Measurements from ENCODE around the gene EGLN1.
"Not testable (repeated sequence)": the region's sequence is repeated elsewhere in the genome, so short reads cannot be mapped to it uniquely, and the experiment has no call there.

EGLN1 gene

DNA sequence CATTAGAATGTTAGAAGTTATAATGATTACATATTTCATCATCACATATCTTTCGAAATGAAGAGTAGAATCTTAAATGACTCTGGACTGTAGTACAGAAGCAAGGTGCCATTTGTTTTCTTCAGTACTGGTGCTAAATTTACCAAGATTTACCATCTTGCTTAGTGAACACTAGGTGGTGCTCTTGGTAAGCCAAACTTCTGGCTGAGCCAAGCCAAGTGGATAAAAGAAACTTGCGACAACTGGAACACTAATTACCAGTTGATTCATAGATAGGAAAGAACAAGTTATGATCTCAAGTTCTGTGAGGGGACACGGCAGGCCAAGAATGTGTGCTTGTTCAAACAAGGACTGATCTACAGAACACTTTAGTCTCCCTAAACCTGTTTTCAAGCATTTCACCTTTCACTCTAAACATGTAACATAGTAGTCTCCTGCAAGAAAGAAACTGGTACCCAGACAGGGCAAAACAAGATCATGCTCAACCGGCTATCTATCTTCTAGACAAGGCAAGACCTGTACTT lies 64.2 kb downstream of the EGLN1 start:
- no peak for DNase-seq

DNA sequence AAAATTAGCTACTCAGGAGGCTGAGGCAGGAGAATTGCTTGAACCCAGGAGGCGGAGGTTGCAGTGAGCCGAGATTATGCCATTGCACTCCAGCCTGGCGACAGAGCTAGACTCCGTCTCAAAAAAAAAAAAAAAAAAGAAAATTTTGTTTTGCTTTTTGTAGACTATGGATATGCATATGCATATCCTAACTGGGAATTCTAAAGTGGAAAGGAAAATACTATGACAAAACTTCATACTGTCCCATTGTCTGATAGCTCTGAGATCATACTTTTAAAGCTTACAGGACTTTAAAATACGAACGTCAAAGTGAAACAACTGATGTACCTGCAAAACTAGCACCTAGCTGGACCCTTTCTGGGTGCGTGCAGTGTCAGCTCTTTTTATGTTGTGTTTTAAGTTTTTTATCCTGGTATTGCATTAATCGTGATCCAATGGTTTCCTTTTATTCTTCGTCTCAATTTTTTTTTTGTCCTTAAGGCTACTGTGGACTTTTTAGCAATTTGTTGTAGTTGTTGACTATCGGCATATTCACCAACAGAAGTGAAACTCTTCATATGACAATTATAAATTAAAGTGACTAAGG lies 64.8 kb downstream of the EGLN1 start:
- DNase-seq, result no peak

DNA sequence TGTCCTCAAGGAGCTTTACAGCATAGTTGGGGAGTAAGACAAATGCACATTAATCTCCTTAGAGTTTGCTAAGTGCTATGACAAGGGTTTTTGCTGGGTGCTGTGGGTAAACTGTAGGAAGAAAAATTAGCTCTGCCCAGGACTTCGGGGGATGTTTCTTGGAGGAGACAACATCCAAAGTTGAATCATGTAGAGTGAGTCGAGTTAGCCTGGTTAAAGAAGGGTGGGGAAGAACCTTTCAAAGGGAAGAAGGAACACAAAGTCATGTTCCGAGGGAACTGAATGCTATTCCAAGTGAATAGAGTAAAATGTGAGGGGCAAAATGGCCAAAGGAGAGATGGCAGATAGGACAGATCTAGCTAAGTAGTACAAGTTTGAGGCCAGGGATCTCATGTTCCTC lies 66.9 kb downstream of the EGLN1 start:
- DNase-seq, result no peak

DNA sequence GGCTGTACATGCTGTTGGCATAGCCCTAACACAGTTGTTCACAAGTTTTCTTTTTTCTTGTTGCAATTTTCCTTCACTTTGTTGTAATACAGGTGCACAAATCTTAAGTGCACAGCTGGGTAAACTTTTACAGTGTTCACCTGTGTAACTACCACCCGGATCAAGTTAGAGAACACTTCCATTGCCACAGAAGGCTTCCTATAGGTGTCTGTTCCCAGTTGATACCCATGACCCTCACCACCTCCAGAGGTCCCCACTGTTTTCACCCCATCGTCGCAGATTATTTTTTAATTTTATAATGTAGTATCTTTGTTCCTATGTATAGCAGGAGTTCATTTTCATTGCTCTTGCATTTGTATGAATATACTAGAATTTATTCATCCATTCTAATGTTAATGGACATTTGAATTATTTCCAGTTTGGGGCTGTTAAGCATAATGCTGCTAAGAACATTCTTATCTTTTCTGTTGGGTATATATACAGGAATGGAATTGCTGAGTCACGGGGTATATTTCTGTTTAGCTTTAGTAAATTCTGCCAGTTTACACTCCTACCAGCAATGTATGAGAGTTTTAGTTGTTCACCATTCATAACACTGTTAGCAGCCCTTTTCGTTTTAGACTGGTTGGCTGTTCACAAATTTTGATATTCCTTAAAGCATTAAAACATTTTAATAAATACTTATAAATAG lies 67.6 kb downstream of the EGLN1 start:
- DNase-seq, result no peak

DNA sequence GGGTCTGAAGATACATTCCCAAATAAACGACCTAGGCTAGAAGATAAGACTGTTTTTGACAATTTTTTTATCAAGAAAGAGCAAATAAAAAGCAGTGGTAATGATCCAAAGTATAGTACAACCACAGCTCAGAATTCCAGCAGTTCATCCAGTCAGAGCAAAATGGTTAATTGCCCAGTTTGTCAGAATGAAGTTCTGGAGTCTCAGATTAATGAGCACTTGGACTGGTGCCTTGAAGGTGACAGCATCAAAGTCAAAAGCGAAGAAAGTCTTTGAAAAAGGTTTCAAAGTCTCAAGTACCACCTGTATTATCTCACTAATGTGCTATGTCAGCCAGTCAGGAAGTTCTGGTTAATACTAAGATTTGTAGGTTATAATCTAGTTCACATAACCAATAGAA lies 69.0 kb downstream of the EGLN1 start:
- no peak for DNase-seq

DNA sequence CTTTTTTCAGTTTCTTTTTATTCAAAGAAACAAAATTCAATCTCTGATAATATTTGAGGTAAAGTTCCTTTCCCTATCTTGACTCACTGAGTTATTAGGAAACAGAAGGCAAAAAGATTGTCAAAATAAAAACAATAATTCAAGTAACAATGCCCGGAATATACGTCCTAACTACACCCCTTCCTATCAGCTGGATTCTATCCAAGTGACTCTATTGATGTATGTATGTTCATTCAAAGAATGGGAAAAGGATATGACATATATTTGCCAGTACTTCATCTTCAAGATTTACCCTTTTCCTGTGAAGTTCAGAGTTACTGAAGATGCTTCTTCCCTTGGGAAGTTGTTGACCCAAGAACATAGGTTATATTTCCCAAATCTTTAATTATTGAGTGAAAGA lies 70.3 kb downstream of the EGLN1 start:
- DNase-seq, result no peak

DNA sequence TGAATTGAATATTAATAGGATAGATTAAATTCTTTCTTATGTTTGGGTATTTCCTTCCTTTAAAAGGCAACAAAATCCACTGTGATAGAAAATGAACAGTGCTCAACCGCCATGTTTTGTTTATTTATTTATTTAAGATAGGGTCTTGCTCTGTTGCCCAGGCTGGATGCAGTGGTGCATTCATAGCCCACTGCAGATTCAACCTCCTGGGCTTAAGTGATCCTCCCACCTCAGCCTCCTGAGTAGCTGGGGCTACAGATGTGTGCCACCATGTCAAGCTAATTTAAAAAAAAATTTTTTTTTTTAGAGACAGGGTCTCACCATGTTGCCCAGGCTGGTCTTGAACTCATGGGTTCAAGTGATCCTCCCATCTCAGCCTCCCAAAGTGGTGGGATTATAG lies 73.2 kb downstream of the EGLN1 start:
- not testable (repeated sequence) for DNase-seq

DNA sequence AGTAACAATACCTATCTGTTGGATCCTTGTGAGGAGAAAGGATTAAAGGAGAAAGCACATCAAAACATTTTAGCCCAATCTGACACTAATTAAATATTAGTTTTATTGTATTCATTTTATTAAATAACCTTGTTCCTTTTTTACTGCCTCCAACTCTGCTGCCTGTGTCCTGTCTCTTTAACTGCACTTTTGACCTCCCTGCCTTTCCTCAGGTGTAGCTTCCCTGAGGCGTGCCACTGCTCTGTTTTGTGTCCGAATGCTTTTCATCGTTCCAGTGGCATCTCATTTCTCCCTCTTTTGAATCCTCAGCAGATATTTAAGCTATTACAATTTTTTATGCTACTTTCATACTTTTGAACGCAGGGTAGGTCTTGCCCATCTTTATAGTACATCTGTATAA lies 73.6 kb downstream of the EGLN1 start:
- no peak for DNase-seq

DNA sequence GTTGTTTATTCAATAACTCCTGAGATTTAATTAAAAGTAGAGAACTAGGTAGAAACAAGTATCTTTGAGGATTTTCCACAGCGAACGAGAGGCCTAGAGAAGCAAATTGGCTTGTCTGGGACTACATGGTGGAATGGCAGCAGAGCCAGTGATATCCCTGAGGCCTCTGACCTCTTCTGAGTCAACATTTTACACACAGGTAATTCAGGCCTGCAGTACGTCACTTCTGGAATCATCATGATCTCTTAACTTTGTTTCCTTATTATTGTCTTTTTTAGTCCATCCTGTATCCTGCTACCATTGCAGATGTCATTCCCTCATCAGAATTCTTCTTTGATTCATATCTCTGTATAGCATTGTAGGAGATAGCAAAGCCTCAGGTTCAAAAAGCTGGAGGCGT lies 74.1 kb downstream of the EGLN1 start:
- no peak for DNase-seq

DNA sequence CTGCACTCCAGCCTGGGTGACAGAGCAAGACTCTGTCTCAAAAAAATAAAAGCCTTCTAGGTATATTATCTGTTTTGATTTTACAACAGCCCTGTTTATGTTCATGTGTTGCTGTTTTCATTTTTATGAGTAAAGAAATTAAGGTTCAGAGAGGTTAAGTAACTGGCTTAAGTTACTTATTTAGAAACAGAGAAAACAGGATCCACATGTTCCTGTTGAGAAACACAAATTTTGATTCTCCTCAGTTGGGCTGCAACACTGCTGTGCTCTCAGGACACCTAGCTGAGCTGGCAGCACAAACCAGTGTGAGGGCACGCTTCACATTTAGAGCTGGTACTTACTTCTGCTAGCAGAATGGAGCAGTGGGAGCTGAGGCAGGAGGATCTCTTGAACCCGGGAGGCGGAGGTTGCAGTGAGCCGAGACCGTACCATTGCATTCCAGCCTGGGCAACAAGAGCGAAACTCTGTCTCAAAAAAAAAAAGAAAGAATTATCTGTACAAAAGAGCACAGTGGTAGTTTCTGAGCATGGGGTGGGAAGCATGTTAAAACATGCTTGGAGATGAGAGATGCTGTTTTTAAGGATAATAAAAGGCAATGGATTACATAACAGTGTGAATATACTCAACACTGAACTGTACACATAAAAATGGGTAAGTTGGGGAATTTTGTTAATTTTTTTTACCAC lies 81.6 kb downstream of the EGLN1 start:
- DNase-seq, result no peak

DNA sequence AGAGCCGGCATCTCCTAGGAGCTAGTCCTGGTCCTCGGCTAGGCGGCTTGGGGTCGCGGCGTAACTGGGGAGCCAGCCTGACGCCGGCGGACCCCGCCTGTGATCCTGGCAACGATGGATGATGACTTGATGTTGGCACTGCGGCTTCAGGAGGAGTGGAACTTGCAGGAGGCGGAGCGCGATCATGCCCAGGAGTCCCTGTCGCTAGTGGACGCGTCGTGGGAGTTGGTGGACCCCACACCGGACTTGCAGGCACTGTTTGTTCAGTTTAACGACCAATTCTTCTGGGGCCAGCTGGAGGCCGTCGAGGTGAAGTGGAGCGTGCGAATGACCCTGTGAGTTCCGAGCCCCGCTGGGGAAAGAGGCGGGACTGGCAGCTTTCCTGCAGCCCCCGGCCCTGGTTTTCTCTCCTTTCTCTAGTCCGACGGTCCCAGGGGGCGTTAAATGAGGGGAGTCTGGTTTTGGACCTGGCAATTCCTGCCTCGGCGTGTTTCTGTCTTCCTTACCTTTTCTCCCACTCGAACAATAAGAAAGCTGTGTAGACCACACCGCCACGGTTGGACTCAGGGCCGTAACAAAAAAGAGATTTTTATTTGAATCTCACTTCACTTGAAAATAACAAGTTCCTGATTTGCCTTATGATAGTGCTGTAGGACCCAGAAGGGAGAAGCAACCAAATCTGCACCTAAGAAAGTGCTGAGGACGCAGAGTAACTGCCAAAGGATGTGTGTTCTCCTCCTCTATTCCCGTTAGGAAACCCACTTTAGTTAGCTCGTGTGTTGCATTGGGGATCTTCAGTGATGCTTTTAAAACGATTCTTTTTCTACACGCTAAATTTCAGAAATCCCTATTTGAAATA lies 83.6 kb downstream of the EGLN1 start, which contains the start of gene SPRTN:
SPRTN (plus strand) TSS at position 24 of the 859 bp plus-strand sequence; CDS start at position 115, 91 bp downstream.
- DNase-seq, result no peak

DNA sequence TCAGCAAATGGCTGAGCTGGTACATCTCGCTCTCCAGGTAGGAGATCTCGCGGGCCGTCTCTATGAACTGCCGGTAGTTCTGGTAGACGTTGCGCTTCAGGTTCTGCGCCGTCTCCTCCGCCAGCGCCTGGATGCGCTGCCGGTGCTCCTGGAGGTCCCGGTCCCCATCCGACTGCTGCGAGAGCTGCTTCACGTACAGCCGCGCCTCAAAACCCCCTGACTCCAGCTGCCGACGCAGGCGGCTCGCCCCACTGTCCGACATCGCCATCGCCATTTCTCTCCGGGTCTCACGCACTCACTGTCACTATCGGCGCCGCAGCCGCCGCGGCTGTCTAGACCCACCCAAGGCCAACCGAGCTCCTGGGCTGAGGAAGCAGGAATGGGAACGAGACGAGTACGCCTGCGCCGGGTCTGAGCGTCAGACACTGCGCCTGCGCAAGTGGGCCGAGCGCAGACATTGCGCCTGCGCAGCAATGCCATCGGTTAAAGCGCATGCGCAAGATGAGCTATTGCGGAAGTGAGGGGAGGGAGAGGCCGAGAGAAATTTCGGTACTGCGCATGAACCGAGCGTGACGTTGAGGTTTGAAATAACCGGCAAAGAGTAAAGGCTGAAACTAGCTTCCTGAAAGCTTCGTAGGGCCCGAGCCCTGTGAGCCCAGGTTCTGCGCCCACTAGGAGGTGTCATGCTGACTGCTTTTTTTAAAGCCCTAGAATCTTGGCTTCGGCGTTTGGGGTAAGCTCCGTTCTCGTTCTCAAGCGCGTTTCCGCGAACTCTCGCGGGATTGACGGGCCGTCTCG lies 84.4 kb downstream of the EGLN1 start, which contains the start of gene EXOC8:
EXOC8 (minus strand) TSS at position 381 of the 798 bp plus-strand sequence; CDS start at position 274, 107 bp downstream.
- DNase-seq, result peak; percentile 99

DNA sequence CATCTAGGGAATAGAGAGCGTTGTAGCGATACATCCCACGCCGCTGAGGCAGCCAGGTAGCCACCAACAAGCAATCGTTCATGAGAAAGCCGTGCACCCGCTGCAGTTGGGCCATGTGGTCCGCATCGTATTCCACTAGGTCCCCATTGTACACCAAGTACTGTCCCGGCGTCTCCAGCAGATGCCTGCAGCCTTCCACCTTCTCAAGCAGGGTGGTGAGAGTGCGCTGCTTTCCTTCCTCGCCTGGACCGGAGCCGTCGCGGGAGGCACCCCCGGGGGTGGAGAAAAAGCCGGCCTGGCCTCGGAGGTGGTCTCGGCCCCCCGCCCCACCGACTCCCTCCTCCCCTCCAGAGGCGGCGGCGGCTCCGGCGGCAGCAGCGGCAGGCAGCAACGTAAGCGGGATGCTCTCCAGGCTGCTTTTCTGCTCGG lies 85.0 kb downstream of the EGLN1 start:
- no peak for DNase-seq

DNA sequence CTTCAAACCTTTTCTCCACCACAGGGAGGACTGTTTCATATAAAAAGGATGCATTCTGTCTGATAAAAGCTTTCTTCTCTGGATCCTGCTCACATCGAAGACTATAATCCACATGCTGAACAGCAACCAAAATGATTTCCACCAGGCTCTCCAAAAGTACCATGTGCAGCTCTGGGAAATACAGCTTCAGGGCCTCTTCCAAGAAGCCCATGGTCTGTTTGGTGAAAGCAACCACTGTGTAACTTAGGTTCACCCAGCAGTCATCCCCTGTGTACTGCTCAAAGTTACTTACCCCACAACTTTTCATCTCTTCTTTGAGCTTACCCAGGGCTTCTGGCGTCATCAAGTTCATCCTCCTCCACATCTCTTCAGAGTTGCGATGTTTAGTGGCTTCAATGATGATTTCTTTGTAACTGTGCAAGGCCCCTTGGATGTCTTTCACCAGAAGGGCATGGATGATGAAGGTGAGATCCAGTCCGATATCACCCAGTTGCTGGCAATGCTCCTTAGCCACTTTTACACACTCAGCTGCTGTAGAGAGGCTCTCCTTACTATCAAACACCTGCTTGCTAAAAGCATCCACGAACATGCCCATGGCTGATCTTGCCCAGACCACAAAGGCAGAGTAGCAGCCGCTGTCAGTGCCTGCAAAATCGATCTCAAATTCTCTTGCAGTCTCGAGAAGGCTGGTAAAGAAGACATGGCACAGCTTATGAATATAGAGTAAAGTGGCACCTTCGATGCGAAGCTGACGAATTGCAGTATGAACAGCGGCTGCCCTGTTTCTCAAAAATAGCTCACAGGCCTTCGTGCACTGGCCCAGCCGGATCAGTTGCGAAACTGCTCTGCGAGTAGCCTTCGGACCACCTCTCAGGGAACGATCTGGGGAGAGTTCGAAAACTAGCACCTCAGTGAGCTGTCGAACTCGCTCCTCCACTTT lies 86.2 kb downstream of the EGLN1 start:
- DNase-seq, result no peak

DNA sequence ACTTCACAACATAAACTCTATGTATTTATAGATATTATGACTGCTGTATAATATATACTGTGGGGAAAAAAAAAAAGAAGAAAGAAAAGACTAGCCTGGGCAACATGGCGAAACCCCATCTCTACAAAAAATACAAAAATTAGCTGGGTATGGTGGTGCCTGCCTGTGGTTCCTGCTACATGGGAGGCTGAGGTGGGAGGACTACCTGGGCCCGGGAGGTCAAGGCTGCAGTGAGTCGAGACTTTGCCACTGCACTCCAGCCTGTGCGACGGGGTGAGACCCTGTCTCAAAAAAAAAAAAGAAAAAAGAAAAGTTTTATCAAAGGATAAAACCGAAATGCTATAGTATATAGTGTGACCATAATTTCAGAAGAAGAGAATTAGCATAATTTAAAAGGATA lies 87.1 kb downstream of the EGLN1 start:
- DNase-seq, result no peak

DNA sequence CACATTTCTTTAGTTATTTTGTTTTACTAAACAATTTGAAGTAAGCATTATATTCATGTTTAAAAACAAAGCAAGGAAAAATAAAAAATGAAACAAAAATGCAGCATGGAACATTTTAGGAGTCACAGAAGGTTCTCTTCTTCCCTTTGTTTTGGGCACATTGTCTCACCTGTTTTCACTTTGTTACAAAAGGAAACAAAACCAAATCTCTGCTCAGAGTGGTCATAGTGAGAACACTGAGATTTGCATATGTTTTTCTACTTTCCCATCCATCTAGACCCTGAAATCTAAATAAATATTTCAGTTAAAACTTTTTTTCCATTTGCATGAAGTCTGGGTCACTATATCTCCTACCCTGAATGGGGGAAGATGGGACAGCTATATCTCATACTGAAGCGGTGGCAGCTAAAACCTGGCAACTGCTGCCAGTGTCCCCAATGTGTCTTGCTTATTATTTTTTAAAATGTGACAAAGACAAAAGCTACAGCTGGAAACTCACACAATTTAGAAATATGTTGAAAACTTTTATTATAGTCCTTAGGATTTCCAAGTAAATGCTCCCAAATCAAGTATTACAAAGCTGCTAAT lies 87.9 kb downstream of the EGLN1 start:
- DNase-seq, result no peak

DNA sequence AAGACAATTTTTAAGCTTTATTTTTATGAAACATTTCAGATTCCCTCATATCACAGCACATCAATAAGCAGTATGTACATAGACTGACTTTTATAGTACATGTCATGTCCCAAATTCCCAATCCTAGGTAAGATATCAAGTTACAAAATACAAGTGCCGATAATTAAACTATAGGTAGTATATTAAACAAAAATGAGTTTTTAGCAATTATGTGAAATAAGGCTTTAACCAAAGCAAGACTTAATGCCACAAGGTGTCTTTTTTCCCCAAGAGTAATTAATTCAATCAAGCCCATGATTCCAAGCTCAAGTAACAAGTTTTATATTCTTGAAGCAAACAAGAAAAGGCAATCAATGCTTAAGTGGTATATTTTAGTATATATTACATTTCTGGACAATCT lies 89.3 kb downstream of the EGLN1 start:
- DNase-seq, result no peak

DNA sequence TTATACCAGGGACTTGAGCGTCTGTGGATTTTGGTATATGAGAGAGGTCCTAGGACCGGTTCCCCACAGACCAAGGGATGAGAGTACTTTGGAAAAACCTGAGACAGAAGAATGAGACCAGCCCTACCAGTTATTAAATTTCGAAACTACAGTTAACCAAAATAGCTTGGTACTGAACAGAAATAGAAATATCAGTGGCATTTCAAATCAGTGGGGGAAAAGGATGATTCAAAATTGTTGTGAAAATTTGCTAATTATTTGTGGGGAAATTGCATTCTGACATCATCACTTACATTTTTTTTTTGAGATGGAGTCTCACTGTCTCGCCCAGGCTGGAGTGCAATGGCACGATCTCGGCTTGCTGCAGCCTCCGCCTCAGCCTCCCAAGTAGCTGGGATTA lies 92.6 kb downstream of the EGLN1 start:
- DNase-seq, result no peak

DNA sequence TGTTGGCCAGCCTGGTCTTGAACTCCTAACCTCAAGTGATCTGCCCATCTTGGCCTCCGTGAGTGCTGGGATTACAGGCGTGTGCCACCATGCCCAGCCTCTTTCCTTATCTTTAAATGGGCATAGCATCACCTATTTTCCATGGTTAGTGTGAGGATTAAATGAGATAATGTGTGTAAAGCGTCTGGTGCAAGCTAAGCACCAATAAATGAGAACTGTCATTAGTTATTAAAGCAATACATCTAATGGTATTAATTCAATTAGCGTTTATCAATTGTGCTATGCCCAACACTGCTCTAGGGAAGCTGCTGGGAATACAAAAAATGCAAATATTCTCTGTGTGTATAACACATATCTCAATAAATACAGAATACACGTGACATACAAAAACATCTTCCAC lies 94.5 kb downstream of the EGLN1 start:
- DNase-seq, result no peak

DNA sequence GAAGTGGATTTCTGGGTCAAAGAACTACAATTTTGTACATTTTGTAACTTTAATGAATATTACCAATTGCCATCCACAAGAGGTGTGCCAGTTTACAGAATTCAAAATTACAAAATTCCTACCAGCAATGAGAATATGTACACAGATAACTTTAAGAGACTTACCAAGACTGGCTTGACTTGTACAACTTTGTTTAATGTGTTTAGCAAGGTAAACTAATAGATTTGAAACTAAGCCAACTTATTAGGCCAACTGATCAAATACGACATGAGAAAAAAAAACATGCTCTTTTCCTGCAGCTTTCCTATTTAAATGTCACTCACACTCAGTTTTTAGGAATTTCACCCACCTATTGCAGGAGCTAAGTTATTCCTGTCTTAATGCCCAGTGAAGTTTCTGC lies 95.8 kb downstream of the EGLN1 start:
- DNase-seq, result no peak
